Adrenal gland (tissue), 12 donors: Measurements from ENCODE around the gene COL21A1. TPM values are rescaled to one million over a fixed set of nuclear protein-coding genes. Genes with fewer than 3 reads are reported as not detected.

ENCODE experiments used
- DNase-seq, 7 donors: peaks; one replicate each; pipeline ENCODE4 v3.0.0-alpha.2; 2019 to 2020
- H3K27ac ChIP-seq, 5 donors: fragments of 200-600 bp; sonication (generic) in 4 of 5; 1 replicate in 3 of 5; 2 replicates in 2 of 5; pipeline versions ENCODE4 v1.5.1 to v1.8.0; 2016 to 2020; ENCODE audit warnings: mild to moderate bottlenecking in 1 of 5
- H3K27me3 ChIP-seq: fragments of 200-600 bp; 2 replicates; pipeline ENCODE4 v1.8.0; 2021
- H3K36me3 ChIP-seq, 2 donors: fragments of 200-600 bp; replicated peaks in 1 of 2; 1 replicate in 1 of 2; 2 replicates in 1 of 2; pipeline versions ENCODE4 v1.5.1 to v1.8.0; 2018 to 2022
- H3K4me1 ChIP-seq, 2 donors: fragments of 200-600 bp; replicated peaks in 1 of 2; 1 replicate in 1 of 2; 2 replicates in 1 of 2; pipeline versions ENCODE4 v1.5.1 to v1.8.0; 2018 to 2021
- H3K4me3 ChIP-seq, 4 donors: fragments of 200-600 bp; sonication (generic) in 3 of 4; one replicate each; pipeline ENCODE4 v1.5.1; 2016 to 2018
- H3K9me3 ChIP-seq, 3 donors: fragments of 200-600 bp; sonication (generic) in 1 of 3; replicated peaks in 1 of 3; 1 replicate in 2 of 3; 2 replicates in 1 of 3; pipeline versions ENCODE4 v1.5.1 to v1.8.0; 2016 to 2021
- CTCF ChIP-seq, 6 experiments: fragments of 450-650 bp in 4 of 6; fragments of 200-600 bp in 2 of 6; sonication (generic) in 1 of 6; IDR thresholded peaks; 1 replicate in 5 of 6; 2 replicates in 1 of 6; pipeline versions ENCODE4 v1.5.1 to v1.8.0; 2016 to 2021; ENCODE audit warnings: antibody characterized with exemption in 6 of 6, mild to moderate bottlenecking in 2 of 6, moderate library complexity in 1 of 6
- POLR2A ChIP-seq, 2 donors: fragments of 450-650 bp; IDR thresholded peaks; one replicate each; pipeline ENCODE4 v1.6.1; 2017; ENCODE audit warnings: antibody characterized with exemption in 2 of 2, mild to moderate bottlenecking in 2 of 2, moderate library complexity in 1 of 2
- WGBS, 4 donors: extraction: QIAGEN DNeasy Blood & Tissue Kit in 2 of 4; methylation state at CpG; one replicate each; pipeline versions ENCODE4 v1.1.5 to v1.1.7; 2013 to 2017; 5-methylcytosine and 5-hydroxymethylcytosine counted together
- intact Hi-C, 2 donors: fragments of 100-400 bp; cut with DNase I; formaldehyde crosslinking; loops; one replicate each; pipeline versions ENCODE4 v1.14.1 to v1.15.0; 2022 to 2023
- polyA plus RNA-seq, 3 donors: library from polyadenylated mRNA; stranded (reverse); fragments of 200-250 nt in 2 of 3; fragments of 350-450 nt in 1 of 3; fragmentation: Illumina TruSeq in 1 of 3; extraction: RNeasy Lipid Tissue Mini Kit (QIAGEN cat#74804) in 1 of 3; gene quantifications; one replicate each; pipeline ENCODE4 v1.2.3, GENCODE V29; 2013 to 2014
- total RNA-seq, 9 donors: library from RNA; depleted of rRNA in 4 of 9; stranded (reverse); fragments of >200 nt in 4 of 9; fragments of 120-200 nt in 1 of 9; fragmentation: NEBNext Ultra II Directional in 1 of 9; extraction: Animal tissue kit (Norgen Biotek cat#: 25700) in 1 of 9; gene quantifications; one replicate each; pipeline versions ENCODE4 v1.1.0 to v1.2.4, GENCODE V29; 2013 to 2023
- donor health status: healthy with polysubstance abuse.
- donor health status: Bipolar disorder and iron deficiency.
- donor health status: DM: yes; HTN: yes; CAD: no.
- donor health status: DM: no; HTN: no; CAD: no.
- donor health status: DM: no; HTN: no; CAD: no.
- donor health status: DM: yes; HTN: yes; CAD: no.

Gene COL21A1
- total and polyA plus RNA-seq, 12 donors = 0.12 to 19.4 (median 1.2) TPM

- H3K4me3 ChIP-seq = no peak overlapping the region
- H3K27me3 ChIP-seq = no peaks in the 10 kb centered on the region
- TF ChIP-seq POLR2A (IDR thresholded peaks at IDR 0.05) (no peak), CTCF (IDR thresholded peaks at IDR 0.05) (no peak)
- peaks cover 0 to 7% (median 0%) of the 10 kb centered on the region in 3 donors for H3K9me3 ChIP-seq
- no peak for DNase-seq
- no peak overlapping the region for H3K27ac ChIP-seq
- no peaks in the 10 kb centered on the region for H3K36me3 ChIP-seq
- no peaks in the 10 kb centered on the region for H3K4me1 ChIP-seq
- intact Hi-C loops = no loop called here
- 70 to 79% (median 72%) methylated on average over 3 of the region's 3 CpGs for WGBS, 4 donors
Observed at GRCh38 chr6:56199956-56200355, 47.4 kb downstream of the COL21A1 start.

DNA sequence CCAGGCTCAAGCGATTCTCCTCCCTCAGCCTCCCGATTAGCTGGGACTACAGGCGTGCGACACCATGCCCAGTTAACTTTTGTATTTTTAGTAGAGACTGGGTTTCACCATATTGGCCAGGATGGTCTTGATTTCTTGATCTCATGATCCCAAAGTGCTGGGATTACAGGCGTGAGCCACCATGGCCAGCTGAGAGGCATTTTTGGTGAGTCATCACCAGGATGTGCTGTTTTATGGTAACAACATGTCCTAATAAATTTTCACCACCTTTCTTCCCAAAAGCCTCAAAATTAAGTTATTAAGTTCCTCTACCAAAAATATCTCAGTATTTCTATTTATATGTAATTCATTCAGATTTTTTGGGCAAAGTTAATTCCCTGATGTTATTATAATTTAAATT is 53.5 kb downstream of the COL21A1 start:
- TF ChIP-seq POLR2A (IDR thresholded peaks at IDR 0.05) = no peak
- TF ChIP-seq CTCF (IDR thresholded peaks at IDR 0.05) = no peak
- H3K27ac ChIP-seq = no peak overlapping the region
- DNase-seq = no peak

GRCh38 chr6:56188429-56188828 is 59.0 kb downstream of the COL21A1 start:
- TF ChIP-seq POLR2A (IDR thresholded peaks at IDR 0.05) (no peak), CTCF (IDR thresholded peaks at IDR 0.05) (no peak)
- Histone ChIP-seq H3K27ac (no peak overlapping the region), H3K9me3 (no peaks in the 10 kb centered on the region), H3K27me3 (no peaks in the 10 kb centered on the region), H3K36me3 (no peaks in the 10 kb centered on the region), H3K4me1 (no peaks in the 10 kb centered on the region), H3K4me3 (no peak overlapping the region)
- DNase-seq = no peak
- WGBS, 4 donors = 72 to 79% (median 77%) methylated on average over 4 to 9 of the region's 9 CpGs
- intact Hi-C loops = no loop called here

More for the DNA sequence above, 53.5 kb downstream of the COL21A1 start:
- no peak overlapping the region for H3K4me3 ChIP-seq
- no peaks in the 10 kb centered on the region for H3K36me3 ChIP-seq
- no peaks in the 10 kb centered on the region for H3K27me3 ChIP-seq
- 79 to 95% (median 91%) methylated on average over 5 of the region's 5 CpGs for WGBS, 4 donors
- H3K9me3 ChIP-seq = peaks cover 0 to 7% (median 0%) of the 10 kb centered on the region in 3 donors
- intact Hi-C loops = no loop called here
- H3K4me1 ChIP-seq = no peaks in the 10 kb centered on the region

- no peaks in the 10 kb centered on the region for H3K9me3 ChIP-seq
- no peaks in the 10 kb centered on the region for H3K27me3 ChIP-seq
- no peaks in the 10 kb centered on the region for H3K36me3 ChIP-seq
- H3K4me3 ChIP-seq = no peak overlapping the region
- TF ChIP-seq CTCF (IDR thresholded peaks at IDR 0.05) (no peak), POLR2A (IDR thresholded peaks at IDR 0.05) (no peak)
- H3K4me1 ChIP-seq = no peaks in the 10 kb centered on the region
- no peak overlapping the region for H3K27ac ChIP-seq
- no peak for DNase-seq
- intact Hi-C loops = no loop called here
Observed at GRCh38 chr6:56187686-56188085, 59.7 kb downstream of the COL21A1 start.
